Activated naive CD4-positive, alpha-beta T cell treated with Interleukin-2 at 50 U/mL for 16 hours (primary cell): ENCODE results near the gene PDE1A.
"Not testable (repeated sequence)": the region's sequence is repeated elsewhere in the genome, so short reads cannot be mapped to it uniquely, and the experiment has no call there.

Source experiments
- DNase-seq: peaks from one replicate; pipeline ENCODE4 v3.0.0-alpha.2; 2020

Gene PDE1A

GRCh38 chr2:182351427-182351826 is 75.4 kb downstream of the PDE1A start:
- no peak for DNase-seq

GRCh38 chr2:182349268-182349667 is 77.6 kb downstream of the PDE1A start:
- no peak for DNase-seq

GRCh38 chr2:182345384-182345783 is 81.5 kb downstream of the PDE1A start:
- no peak for DNase-seq

- DNase-seq = no peak
Measured at GRCh38 chr2:182330451-182331305, 96.2 kb downstream of the PDE1A start.

- DNase-seq = no peak
Measured at GRCh38 chr2:182324665-182325064, 102.2 kb downstream of the PDE1A start.

- DNase-seq = no peak
Measured at GRCh38 chr2:182321096-182321495, 105.7 kb downstream of the PDE1A start.

- no peak for DNase-seq
Measured at GRCh38 chr2:182319556-182320505, 107.0 kb downstream of the PDE1A start.

- no peak for DNase-seq
Measured at GRCh38 chr2:182318466-182319220, 108.2 kb downstream of the PDE1A start.

GRCh38 chr2:182316950-182317349 is 109.9 kb downstream of the PDE1A start:
- no peak for DNase-seq

GRCh38 chr2:182302972-182303371 is 123.9 kb downstream of the PDE1A start:
- no peak for DNase-seq

- no peak for DNase-seq
Measured at GRCh38 chr2:182302174-182302573, 124.7 kb downstream of the PDE1A start.

GRCh38 chr2:182301093-182301492 is 125.7 kb downstream of the PDE1A start:
- DNase-seq = no peak

- DNase-seq = no peak
Measured at GRCh38 chr2:182300608-182301007, 126.2 kb downstream of the PDE1A start.

GRCh38 chr2:182299632-182300031 is 127.2 kb downstream of the PDE1A start:
- no peak for DNase-seq

GRCh38 chr2:182298456-182298855 is 128.4 kb downstream of the PDE1A start:
- no peak for DNase-seq

GRCh38 chr2:182291296-182291695 is 135.5 kb downstream of the PDE1A start:
- DNase-seq = no peak

GRCh38 chr2:182283512-182283911 is 143.3 kb downstream of the PDE1A start:
- no peak for DNase-seq

- DNase-seq = no peak
Measured at GRCh38 chr2:182281276-182281675, 145.6 kb downstream of the PDE1A start.

- DNase-seq = no peak
Measured at GRCh38 chr2:182280118-182280517, 146.7 kb downstream of the PDE1A start.

- DNase-seq = not testable (repeated sequence)
Measured at GRCh38 chr2:182276662-182277061, 150.2 kb downstream of the PDE1A start.

- DNase-seq = no peak
Measured at GRCh38 chr2:182267971-182268370, 158.9 kb downstream of the PDE1A start.

- no peak for DNase-seq
Measured at GRCh38 chr2:182266909-182267308, 159.9 kb downstream of the PDE1A start.

- DNase-seq = no peak
Measured at GRCh38 chr2:182265718-182266117, 161.1 kb downstream of the PDE1A start.
